ENCODE measurements around the gene TCF23.

The TCF23 gene

DNA sequence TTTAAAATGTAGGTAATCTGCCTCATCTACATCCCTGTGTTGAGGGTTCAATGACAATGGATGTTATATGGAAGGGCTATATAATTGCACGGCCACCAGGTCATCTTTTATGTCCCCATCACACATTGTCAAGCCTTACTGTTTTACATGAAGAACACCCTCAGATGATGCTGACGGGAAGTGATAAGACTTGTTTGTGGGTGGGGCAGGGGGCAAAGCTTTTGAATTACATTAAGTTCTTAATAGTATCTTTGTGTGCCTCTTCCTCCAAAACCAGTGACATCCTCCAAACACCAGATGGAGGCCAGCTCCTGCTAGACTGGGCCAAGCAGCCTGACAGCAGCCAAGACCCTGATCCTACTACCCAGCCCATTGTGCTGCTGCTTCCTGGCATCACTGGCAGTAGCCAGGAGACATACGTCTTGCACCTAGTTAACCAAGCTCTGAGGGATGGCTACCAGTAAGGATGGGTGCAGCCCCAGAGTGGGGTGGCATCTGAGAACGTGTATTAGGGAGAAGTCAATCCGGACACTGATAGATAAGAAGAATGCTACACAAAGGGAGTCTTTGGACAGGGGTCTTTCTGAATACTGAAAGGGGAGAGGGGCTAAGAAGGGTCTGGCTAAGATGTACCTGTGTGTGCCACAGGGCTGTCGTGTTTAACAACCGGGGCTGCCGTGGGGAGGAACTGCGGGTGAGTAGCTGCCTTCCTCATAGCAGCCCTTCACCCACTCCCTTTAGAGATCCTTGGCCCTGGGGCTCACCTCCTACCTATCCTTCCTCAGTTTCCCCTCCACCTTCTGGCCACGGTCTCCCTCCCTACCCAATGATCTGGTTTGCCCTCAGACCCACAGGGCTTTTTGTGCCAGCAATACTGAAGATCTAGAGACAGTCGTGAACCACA is 19.9 kb upstream of the TCF23 start:
- no peak for DNase-seq (ENCODE audit: low read depth in 2 of 2)

DNA sequence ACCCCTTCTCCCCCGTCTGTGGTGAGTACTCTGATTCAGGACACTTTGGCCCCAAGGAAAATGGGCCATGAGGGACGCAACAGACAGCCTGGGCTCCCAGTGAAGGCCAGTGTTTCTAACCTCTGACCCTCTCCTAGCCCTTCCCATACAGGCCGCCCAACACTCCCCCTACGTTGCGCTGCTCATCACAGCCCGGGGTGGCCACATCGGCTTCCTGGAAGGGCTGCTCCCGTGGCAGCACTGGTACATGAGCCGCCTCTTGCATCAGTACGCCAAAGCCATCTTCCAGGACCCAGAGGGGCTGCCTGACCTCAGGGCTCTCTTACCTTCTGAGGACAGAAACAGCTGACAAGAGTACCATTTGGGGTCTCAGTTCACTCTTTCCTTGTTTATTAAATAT is 18.4 kb upstream of the TCF23 start:
- no peak for DNase-seq (ENCODE audit: low read depth in 2 of 2)

DNA sequence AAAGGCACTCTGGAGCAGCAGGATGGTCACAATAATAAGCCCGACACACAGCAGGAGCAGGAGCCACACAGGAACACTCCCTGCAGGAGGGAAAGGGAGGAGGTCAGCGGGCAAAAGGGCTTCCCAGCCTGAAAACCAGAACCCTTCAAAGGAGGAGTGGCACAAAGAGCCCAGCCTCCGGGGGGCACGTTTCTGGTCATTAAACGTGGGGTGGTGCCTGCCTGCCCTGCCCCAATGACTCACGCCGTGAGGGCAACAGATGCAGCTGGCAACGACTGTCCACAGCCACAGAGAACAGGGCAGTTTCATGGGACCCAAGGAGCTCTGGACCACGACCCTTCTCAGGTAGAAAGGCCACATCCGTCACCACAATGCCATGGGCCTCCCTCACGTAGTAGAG is 17.4 kb upstream of the TCF23 start:
- no peak for DNase-seq (ENCODE audit: low read depth in 2 of 2)

DNA sequence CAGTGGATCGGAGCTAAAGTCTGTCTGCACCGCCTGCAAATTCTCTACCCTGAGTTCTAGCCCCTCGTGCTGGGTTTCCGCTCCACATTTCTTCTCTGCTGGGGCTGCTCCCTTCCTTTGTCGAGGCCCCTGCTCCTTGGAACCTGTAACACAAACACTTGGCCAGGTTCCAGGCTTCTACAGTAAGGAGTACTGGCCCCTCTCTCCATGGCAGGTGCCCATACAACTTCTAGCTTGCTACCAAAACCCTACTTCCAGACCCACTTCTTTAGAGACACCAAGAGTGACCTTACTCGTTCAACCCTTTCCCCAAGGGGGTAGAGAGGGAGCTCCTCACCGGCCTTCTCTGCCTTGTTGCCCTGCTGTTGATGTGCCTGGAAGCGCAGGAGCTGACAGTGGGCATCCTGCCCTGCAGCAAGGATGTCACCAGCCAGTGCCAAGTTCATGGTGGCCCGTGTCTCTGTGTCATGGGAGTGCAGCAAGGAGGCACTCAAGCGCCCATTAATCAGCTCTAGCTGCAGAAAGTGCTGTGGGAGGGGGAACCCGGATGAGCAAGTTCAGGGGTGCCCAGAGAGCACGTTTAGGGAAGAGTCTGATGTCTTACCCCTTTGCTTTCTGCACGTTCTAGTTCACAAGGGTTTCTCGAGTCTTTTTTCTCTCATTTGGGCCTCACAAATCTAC is 15.5 kb upstream of the TCF23 start:
- DNase-seq (ENCODE audit: low read depth in 2 of 2): no peak

DNA sequence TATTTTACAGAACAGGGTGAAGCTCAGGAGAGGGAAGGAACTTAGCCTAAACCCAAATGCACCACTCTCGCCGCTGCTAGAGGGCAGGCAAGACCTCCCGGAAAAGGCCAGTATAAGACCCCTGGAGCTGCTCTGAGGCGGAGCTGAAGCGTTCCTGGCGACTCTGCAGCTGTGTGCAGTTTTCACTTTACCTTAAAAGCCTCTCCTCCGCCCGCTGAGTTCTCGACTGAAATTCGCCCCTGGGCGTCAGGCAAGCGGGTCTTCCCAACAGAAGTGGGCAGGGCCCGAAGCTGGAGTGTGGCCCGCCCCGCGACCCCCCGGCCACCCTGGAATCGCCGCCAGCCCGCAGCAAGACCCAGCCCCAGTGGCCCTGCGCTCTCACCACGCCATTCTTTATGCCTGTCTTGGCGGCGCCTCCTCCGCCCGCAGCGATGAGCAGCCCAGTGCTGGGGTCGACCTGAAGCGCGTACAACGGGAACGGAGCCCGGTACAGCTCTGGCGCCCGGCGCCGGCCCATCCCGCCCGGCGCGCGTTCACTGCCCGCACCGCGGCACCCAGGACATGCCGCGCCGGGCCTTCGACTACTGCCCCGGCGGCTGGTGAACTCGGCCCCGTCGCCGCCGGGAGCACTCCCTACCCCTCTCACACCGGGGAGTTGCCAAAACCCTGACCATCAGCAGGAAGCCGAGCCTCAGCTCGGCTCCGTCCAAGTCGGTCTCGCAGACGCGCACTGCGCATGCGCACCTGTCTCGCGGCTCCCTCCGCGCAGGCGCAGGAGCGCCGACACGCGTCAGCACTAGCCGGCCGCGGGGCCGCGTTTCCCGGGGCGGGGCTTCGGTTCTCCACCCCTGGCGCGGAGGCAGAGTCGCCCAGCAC is 14.7 kb upstream of the TCF23 start, which contains the start of gene PREB:
PREB (minus strand) TSS at position 732 of the 876 bp plus-strand sequence; CDS start at position 517, 215 bp downstream.
- DNase-seq (ENCODE audit: low read depth in 2 of 2): peak; percentile 93 to 98

DNA sequence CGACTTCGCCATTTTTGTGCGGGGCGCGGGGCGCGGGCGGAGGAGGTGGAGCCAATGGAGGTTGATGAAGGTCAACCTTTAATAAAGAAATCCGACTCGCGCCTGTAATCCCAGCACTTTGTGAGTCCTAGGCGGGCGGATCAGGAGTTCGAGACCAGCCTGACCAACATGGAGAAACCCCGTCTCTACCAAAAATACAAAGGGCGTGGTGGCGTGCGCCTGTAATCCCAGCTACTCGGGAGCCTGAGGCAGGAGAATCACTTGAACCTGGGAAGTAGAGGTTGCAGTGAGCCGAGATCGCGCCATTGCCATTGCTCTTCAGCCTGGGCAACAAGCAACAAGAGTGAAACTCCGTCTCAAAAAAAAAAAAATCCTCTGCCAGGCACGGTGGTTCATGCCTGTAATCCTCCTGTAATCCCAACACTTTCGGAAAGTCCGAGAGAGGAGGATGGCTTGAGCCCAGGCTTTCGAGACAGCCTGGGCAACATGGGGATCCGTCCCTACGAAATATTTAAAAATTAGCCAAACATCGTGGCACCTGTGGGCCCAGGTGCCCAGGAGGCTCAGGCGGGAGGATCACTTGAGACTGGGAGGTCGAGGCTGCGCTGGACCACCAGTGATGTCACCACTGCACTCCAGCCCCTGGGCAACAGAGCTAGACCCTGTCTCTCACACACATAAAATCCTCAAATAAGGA is 13.9 kb upstream of the TCF23 start:
- no peak for DNase-seq (ENCODE audit: low read depth in 2 of 2)

DNA sequence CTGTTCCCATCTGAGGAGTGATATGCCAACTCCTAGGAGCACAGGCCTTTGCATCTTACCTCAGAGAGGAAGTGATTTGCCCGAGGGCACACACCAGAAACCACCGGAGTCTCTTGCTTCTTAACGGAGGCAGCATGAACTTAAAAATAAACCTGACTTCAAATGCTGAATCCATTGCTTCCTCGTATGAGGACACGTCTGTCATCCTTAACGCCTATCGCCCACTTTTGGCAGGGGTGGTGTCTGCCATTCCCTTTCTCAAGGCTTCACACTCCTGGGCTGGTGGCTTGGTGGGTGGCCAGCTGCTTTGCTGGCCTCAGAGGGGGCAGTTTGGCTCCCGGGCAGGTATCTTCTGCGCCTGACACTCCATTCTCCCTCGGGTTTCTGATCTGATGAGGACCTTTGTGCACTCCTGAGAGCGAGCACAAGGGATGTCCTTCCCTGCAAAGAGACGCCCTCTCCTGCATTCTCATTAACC is 13.3 kb upstream of the TCF23 start:
- DNase-seq (ENCODE audit: low read depth in 2 of 2): no peak

DNA sequence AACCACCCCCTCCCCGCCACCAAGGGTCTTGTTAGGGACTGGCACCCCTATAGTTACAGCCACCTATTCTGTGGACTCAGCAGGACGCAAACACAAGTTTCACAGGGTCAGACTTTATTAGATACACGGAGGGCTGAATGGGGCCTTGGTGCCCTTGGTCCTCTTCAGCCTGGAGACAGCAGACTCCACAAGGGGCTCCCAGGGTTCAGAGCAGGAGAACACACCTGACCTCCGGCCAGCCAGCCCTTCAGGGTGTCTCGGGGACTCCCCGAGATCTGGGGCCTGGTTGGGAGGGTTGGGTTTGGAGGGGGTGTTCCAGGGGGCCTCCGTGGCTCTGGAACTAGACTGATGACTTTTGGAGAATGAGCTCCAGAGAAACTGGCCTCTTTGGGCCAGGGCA is 12.1 kb upstream of the TCF23 start:
- no peak for DNase-seq (ENCODE audit: low read depth in 2 of 2)

DNA sequence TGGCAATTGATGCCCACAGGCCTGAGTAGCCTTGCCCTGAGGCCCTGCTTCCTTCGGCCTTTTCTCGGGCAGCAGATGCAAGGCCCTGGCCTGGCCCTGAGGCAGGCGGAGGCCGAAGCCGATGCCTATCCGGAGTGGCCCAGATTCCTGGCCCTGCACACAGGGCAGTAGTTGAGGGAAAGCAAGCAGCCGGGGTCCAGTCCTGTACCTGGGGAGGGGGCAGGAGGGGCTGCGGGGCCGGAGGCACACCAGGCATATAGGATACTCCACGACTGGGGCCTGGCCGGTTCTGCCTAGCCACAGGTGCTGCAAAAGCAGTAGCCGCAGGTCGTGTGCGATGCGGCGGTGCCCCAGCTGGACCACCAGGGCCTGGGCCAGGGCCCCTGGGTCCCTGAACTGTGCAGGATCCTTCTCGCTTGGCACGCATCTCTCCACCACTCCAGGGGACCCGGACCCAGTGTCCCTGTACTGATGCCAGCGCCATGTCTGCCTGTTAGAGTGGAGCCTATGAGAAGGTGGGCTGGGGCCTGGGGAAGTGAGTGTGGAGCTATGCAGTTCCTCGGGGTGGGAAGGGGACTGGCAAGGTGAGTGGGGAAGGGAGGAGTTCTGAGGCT is 11.4 kb upstream of the TCF23 start:
- DNase-seq (ENCODE audit: low read depth in 2 of 2): no peak

DNA sequence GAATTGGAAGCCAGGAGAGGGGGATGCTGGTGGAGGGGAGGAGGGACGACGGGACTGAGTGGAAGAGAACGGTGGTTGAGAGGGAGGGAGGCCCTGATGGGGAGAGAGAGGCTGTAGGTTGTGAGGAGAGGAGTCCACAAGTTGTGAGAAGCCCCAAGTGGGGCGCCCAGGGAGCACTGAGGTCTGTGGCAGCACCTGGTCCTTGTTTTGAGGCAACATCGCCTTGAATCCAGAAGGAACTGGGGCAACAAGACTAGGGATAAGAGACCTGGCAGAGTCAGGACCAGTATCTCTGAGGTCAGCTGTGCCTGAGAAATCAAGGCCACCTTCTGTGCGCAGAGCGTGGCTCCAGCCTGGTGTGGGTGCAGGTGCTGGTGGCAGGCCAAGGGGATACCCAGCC is 10.7 kb upstream of the TCF23 start:
- DNase-seq (ENCODE audit: low read depth in 2 of 2): no peak

DNA sequence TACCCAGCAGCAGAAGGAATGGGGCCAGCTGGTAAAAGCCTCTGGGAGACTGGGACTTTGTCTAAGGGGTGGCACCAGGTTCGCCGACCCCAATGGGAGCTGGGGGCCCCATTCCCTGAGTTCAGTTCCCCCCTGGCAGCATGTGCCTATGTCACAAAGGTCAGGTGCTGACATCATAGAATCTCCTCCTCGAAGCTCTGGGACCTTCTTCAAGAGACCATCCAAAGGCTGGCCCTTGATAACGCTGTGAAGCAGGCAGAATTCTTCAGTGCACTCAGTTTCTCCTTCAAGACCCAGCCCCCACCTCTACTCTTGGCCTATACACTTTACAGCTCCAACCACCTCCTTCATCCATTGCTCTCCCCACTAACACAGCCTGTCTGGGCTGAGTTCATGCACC is 9.5 kb upstream of the TCF23 start, which contains the start of gene PRR30:
PRR30 (minus strand) TSS at position 101 of the 400 bp plus-strand sequence. CDS start 1,081 bp downstream, outside the sequence.
- no peak for DNase-seq (ENCODE audit: low read depth in 2 of 2)

DNA sequence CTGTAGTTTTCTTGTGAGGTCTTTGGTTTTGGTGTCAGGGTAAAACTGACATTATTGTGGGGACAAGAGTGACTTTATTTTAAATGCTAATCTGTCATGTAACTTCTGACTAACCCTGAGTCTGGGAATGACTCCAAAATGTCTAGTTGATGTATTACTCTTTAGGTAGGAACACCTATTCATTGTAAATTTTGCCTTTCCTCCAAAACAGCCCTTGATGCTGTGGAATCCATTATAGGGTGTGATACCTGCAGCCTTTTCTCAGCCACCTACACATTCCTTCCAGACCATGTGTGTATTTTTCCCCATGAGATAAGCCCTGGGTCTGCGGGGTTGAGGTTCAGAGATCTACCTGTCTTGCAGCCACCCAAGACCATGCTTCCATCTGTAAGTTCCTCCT is 5.5 kb upstream of the TCF23 start:
- DNase-seq (ENCODE audit: low read depth in 2 of 2): no peak

DNA sequence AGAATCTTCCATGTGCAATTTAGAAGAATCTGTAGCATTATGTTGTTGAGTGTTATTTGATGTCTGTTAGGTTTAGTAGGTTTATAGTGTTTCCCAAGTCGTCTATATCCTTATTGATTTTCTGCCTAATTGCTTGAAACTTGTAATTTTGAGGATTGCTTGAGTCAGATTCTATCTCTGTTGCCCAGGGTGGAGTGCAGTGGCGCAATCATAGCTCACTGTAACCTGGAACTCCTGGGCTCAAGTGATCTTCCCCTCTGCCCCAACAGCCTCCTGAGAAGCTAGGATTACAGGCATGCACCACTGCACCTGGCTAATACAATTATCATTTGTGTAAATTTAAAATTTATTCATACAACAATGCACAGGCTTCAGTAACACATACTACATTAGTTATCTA is 3.1 kb upstream of the TCF23 start:
- no peak for DNase-seq (ENCODE audit: low read depth in 2 of 2)

DNA sequence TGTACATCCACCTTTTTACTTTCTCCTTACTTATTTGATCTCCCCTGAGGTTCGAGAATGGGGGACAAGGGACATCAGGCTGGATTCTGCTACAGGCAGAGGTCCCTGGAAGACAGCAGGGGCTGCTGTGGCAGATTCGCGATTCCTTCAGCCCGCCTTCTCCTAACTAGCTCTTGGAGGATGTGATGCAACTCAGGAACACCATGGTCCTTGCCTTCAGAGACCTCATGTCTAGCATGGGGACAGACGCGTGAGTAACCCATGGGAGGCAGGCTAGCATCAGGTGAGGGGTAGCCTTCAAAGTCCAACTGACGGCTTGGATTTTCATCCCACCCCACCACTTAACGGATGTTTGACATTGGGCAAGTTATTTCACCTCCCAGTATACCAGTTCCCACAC is 869 bp upstream of the TCF23 start:
- no peak for DNase-seq (ENCODE audit: low read depth in 2 of 2)

DNA sequence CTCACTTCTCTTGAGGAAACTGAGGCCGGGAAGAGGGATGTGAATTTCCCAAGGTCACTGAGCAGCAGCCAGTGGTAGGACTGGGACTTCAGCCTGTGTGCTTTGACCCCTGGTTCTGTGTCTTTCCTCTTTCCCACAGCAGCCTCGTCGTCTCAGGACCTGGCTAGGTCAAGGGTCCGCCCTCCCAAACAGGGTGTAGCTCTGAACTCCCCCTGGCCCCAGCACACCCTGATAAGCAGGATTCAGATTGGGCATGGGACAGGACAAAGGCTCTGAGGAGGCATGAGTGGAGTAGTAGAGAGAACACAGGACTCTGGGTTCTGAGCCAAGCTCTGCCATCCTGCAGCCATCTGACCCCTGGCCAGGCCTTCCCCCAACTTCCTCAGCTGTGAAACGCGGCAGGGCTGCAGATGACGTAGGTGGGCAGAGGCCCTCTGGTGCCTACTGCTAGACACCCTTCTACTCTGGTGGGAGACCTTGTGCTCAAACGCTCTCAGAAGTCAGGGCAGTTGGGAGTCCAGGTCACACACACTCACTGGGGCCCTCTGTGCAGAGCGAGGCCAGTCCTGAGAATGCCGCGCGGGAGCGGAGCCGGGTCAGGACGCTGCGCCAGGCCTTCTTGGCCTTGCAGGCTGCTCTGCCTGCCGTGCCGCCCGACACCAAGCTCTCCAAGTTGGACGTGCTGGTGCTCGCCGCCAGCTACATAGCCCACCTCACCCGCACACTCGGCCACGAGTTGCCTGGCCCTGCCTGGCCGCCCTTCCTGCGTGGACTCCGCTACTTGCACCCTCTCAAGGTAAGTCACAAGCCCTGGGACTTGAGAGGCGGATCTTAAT is 984 bp downstream of the TCF23 start:
- no peak for DNase-seq (ENCODE audit: low read depth in 2 of 2)

DNA sequence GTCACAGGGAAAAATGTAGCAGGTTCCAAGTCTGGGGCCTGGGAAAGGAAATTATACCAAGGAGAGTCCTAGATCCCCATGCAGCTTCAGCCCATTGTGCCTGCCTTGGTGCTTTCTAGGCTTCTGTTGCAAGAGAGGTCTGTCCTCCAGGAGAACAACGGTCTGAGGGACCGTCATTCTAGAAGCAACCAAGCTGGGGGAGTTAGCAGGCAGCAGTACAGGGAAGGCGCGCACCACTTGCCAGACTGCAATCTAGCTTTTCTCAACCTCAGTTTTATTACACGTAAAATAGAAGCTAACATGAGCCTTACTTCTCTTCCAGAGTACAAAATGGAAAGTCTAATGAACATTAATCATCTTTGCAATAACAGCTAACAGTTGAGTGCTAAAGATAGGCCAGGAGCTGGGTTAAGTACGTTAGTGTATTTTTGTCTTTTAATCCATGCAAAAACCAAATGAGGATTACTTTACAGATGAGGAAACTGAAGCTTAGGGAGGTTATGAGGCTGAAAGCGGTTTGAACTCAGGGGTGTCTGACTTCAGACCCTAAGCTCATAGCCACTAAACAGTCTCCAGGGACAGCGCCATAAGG is 1.9 kb downstream of the TCF23 start:
- no peak for DNase-seq (ENCODE audit: low read depth in 2 of 2)

DNA sequence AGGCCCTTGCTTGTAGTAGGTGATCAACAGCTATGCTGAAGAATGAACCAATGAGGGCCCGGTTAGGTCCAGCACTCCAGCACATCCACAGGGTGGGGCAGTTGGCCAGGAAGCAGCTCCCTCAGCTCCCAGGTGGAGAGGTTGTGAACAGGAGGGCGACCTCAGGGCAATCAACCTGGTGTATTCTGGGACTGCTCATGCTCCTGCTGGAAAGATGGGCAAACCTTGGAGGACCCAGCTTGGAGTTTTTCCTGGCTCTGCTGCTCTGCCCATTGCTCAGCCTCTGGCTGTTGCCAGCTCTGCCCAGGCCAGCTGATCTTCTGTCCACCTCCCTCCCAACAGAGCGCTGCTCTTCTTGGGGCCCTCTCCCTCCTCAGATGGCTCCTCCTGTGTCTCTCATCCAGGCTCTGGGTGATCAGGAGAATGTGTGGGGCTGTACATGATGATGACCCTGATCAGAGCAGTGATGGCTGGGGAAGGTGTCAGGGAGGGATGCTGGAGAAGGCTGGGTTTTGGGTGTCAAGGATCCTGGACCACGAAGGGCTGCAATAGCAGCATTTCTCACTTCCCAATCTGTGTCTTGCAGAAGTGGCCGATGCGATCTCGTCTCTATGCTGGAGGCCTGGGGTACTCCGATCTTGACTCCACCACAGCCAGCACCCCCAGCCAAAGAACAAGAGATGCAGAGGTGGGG is 3.4 kb downstream of the TCF23 start:
- no peak for DNase-seq (ENCODE audit: low read depth in 2 of 2)

DNA sequence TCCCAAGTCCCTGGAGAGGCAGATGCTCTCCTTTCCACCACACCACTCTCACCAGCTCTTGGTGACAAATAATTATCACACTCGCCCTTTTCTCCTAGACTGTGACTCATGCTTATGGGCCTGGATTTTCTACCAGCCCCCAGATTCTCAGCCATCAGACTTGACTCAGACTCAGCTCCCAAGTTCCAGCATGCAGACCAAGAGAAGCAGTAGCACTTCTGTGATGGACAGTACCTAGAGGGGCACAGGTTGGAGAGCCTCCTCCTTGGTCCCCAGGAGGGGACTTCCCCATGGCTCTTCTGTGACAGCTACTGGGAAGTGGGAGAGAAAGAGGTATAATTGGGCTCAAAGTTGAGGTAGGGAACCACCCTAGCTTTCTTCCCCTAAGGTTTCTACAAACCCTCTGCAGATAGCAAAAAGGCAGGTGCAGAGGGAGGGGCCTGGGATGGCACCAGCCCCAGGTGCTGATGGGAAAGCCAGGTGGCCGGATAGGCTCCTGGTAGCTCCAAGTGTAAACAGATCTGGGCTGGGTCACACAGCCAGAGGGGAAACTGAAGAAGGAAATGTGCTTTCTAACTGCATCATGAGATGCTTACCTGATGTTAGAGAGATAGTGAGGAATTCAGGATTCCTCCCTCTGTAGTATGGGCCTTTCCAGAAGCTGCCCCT is 4.1 kb downstream of the TCF23 start:
- no peak for DNase-seq (ENCODE audit: low read depth in 2 of 2)
